Panc1 (cell line): Measurements from ENCODE around the gene FBXL14.

Experiments
- POLR2AphosphoS5 ChIP-seq: IDR thresholded peaks from 2 replicates; pipeline ENCODE4 v1.6.1; 2012; ENCODE audit warnings: mild to moderate bottlenecking, low read depth, low read length, moderate library complexity
- TF ChIP-seq, protein P1 (sequence below): fragments of 450-650 bp; IDR thresholded peaks from 2 replicates; pipeline ENCODE4 v1.5.1; 2017; ENCODE audit warnings: mild to moderate bottlenecking

DNA sequence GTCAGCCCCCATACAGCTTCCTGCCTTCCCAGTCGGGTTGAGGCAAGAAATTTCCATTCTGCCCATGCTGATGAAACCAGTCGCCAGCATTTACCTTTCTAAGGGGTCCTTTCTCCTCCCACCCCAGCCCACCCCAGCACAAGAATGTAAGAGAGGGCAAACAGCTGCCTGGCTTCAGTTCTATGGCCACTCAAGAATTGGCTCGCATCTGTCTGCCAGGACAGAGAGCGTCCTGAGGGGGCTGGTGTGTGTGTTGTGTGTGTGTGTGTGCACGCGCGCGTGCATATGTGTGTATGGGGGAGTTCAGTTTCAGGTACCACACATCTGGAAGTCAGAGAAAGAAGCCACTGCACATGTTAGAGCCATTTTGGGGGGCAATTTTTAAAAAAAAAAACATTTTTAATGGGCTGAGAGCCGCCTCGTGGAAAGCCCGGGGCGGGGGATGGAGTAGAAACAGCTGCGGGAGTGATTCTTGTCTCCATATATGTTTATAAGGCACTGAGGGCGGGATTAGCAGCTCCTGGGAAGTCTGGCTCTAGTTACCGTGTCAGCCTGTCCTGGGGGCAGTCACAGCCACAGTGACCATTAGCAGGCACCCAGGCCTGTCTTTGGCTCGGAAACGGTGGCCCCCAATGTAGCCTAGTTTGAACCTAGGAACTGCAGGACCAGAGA is 34.4 kb upstream of the FBXL14 start, which contains the start of gene WNT5B:
- no peak for TF ChIP-seq POLR2AphosphoS5
- TF ChIP-seq, protein P1, sequence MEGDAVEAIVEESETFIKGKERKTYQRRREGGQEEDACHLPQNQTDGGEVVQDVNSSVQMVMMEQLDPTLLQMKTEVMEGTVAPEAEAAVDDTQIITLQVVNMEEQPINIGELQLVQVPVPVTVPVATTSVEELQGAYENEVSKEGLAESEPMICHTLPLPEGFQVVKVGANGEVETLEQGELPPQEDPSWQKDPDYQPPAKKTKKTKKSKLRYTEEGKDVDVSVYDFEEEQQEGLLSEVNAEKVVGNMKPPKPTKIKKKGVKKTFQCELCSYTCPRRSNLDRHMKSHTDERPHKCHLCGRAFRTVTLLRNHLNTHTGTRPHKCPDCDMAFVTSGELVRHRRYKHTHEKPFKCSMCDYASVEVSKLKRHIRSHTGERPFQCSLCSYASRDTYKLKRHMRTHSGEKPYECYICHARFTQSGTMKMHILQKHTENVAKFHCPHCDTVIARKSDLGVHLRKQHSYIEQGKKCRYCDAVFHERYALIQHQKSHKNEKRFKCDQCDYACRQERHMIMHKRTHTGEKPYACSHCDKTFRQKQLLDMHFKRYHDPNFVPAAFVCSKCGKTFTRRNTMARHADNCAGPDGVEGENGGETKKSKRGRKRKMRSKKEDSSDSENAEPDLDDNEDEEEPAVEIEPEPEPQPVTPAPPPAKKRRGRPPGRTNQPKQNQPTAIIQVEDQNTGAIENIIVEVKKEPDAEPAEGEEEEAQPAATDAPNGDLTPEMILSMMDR, result no peak
